ENCODE results near the gene CDKAL1. TPM values are rescaled to one million over a fixed set of nuclear protein-coding genes. Genes with fewer than 3 reads are reported as not detected.

The CDKAL1 gene
- total and polyA plus RNA-seq, 2 donors from 2014 or later, result 4.6 to 20.2 TPM

GRCh38 chr6:21163110-21163837 lies 629.0 kb downstream of the CDKAL1 start:
- Histone ChIP-seq H3K4me3 (ENCODE audit: low read length in 3 of 3) (no peak overlapping the region), H3K27me3 (ENCODE audit: control insufficient read depth, insufficient read depth, low read length) (no peaks in the 10 kb centered on the region), H3K9ac (ENCODE audit: low read length in 3 of 3) (no peak overlapping the region), H3K36me3 (ENCODE audit: control insufficient read depth in 2 of 3, insufficient read depth in 3 of 3, low read length in 3 of 3) (no peaks in the 10 kb centered on the region), H3K9me3 (ENCODE audit: control insufficient read depth in 2 of 3, insufficient read depth in 1 of 3, low read length in 3 of 3) (no peaks in the 10 kb centered on the region), H3K4me1 (ENCODE audit: control insufficient read depth in 2 of 3, insufficient read depth in 2 of 3, low read depth in 1 of 3, low read length in 3 of 3) (no peaks in the 10 kb centered on the region), H3K27ac (ENCODE audit: low read depth in 2 of 2, low read length in 2 of 2) (no peak overlapping the region)
- no peak for TF ChIP-seq CTCF (IDR thresholded peaks at IDR 0.05; ENCODE audit: borderline replicate concordance, extremely low read depth, insufficient read depth)
- intact Hi-C loops (cut with DNase I), result no loop called here
- DNase-seq (no peak), FAIRE-seq (no peak)

GRCh38 chr6:21163838-21164180 lies 629.6 kb downstream of the CDKAL1 start:
- DNase-seq (no peak), FAIRE-seq (no peak)
- no peaks in the 10 kb centered on the region for H3K9me3 ChIP-seq (ENCODE audit: control insufficient read depth in 2 of 3, insufficient read depth in 1 of 3, low read length in 3 of 3)
- H3K36me3 ChIP-seq (ENCODE audit: control insufficient read depth in 2 of 3, insufficient read depth in 3 of 3, low read length in 3 of 3), result no peaks in the 10 kb centered on the region
- H3K4me3 ChIP-seq (ENCODE audit: low read length in 3 of 3), result no peak overlapping the region
- H3K9ac ChIP-seq (ENCODE audit: low read length in 3 of 3), result no peak overlapping the region
- H3K27ac ChIP-seq (ENCODE audit: low read depth in 2 of 2, low read length in 2 of 2), result no peak overlapping the region
- intact Hi-C loops (cut with DNase I), result no loop called here
- H3K27me3 ChIP-seq (ENCODE audit: control insufficient read depth, insufficient read depth, low read length), result no peaks in the 10 kb centered on the region
- H3K4me1 ChIP-seq (ENCODE audit: control insufficient read depth in 2 of 3, insufficient read depth in 2 of 3, low read depth in 1 of 3, low read length in 3 of 3), result no peaks in the 10 kb centered on the region
- TF ChIP-seq CTCF (IDR thresholded peaks at IDR 0.05; ENCODE audit: borderline replicate concordance, extremely low read depth, insufficient read depth), result no peak

- Histone ChIP-seq H3K9me3 (ENCODE audit: control insufficient read depth in 2 of 3, insufficient read depth in 1 of 3, low read length in 3 of 3) (no peaks in the 10 kb centered on the region), H3K4me3 (ENCODE audit: low read length in 3 of 3) (no peak overlapping the region), H3K9ac (ENCODE audit: low read length in 3 of 3) (no peak overlapping the region), H3K27me3 (ENCODE audit: control insufficient read depth, insufficient read depth, low read length) (no peaks in the 10 kb centered on the region), H3K27ac (ENCODE audit: low read depth in 2 of 2, low read length in 2 of 2) (no peak overlapping the region), H3K4me1 (ENCODE audit: control insufficient read depth in 2 of 3, insufficient read depth in 2 of 3, low read depth in 1 of 3, low read length in 3 of 3) (no peaks in the 10 kb centered on the region), H3K36me3 (ENCODE audit: control insufficient read depth in 2 of 3, insufficient read depth in 3 of 3, low read length in 3 of 3) (no peaks in the 10 kb centered on the region)
- DNase-seq (no peak), FAIRE-seq (no peak)
- intact Hi-C loops (cut with DNase I), result no loop called here
- TF ChIP-seq CTCF (IDR thresholded peaks at IDR 0.05; ENCODE audit: borderline replicate concordance, extremely low read depth, insufficient read depth), result no peak
Measured at GRCh38 chr6:21164768-21165326, 630.6 kb downstream of the CDKAL1 start.

Data from kidney (tissue), 14 donors.